Measurements from ENCODE around the gene SMR3B. TPM values are rescaled to one million over a fixed set of nuclear protein-coding genes. Genes with fewer than 3 reads are reported as not detected.

Gene SMR3B
- total RNA-seq = 0.22 TPM in 1 of 2 replicates, not detected in the other

GRCh38 chr4:70382691-70383181, at the start of gene SMR3B:
SMR3B (plus strand) TSS chr4:70383131; CDS start chr4:70384511, 1,380 bp downstream.

GRCh38 chr4:70334681-70335080, 48.2 kb upstream of the SMR3B start, which contains the start of gene CABS1:
CABS1 (plus strand) TSS chr4:70334981; CDS start chr4:70335040, 59 bp downstream.

GRCh38 chr4:70360460-70360859, 22.5 kb upstream of the SMR3B start, which contains the start of gene SMR3A:
SMR3A (plus strand) TSS chr4:70360760; CDS start chr4:70362116, 1,356 bp downstream.

GRCh38 chr4:70397580-70397979, 14.6 kb downstream of the SMR3B start, which contains the start of gene OPRPN:
OPRPN (plus strand) TSS chr4:70397940; CDS start chr4:70399286, 1,346 bp downstream.

Other genes starting within 250 kb of the SMR3B start
- gene PRR27, start 228.9 kb upstream of the SMR3B start, total RNA-seq = not detected in 2 replicates
- not detected in 2 replicates for gene ODAM, start 187.4 kb upstream of the SMR3B start, total RNA-seq
- not detected in 2 replicates for gene FDCSP, start 157.0 kb upstream of the SMR3B start, total RNA-seq
- not detected in 2 replicates for gene CSN3, start 140.5 kb upstream of the SMR3B start, total RNA-seq
- gene CABS1, start 48.1 kb upstream of the SMR3B start, total RNA-seq = not detected in 2 replicates
- gene SMR3A, start 22.4 kb upstream of the SMR3B start, total RNA-seq = not detected in 2 replicates
- gene OPRPN, start 14.8 kb downstream of the SMR3B start, total RNA-seq = not detected in 2 replicates
- not detected in 2 replicates for gene MUC7, start 89.1 kb downstream of the SMR3B start, total RNA-seq
- gene AMTN, start 135.4 kb downstream of the SMR3B start, total RNA-seq = not detected in 2 replicates
- not detected in 2 replicates for gene AMBN, start 209.1 kb downstream of the SMR3B start, total RNA-seq
- gene ENAM, start 245.6 kb downstream of the SMR3B start, total RNA-seq = under 0.01 and 0.13 TPM in 2 replicates

All from thoracic aorta endothelial cell (primary cell).